Stimulated activated effector memory CD8-positive, alpha-beta T cell treated with anti-CD3 and anti-CD28 coated beads, Interleukin-12 subunit alpha, Interleukin-12 subunit beta, amount 100 ng/mL, for 72 hours (primary cell): ENCODE measurements around the gene B3GALNT2.
A peak's percentile ranks its signal among the peaks of the same experiment; 100 is the strongest.

ENCODE experiments used
- ATAC-seq: fragments of 150-1000 bp; cut with Tn5 transposase; 2 replicates; pipeline ENCODE4 v1.10.0; 2021
- DNase-seq, 2 donors: peaks; one replicate each; pipeline ENCODE4 v3.0.0; 2021 to 2022; ENCODE audit warnings: low spot score in 2 of 2
- H3K27ac Mint-ChIP-seq: one replicate; pipeline ENCODE4 v1.8.0; 2022; ENCODE audit warnings: mild to moderate bottlenecking, mixed read lengths
- H3K36me3 Mint-ChIP-seq: one replicate; pipeline ENCODE4 v1.8.0; 2022; ENCODE audit warnings: mild to moderate bottlenecking, mixed read lengths
- H3K4me1 Mint-ChIP-seq: one replicate; pipeline ENCODE4 v1.8.0; 2022; ENCODE audit warnings: mixed read lengths
- H3K4me3 Mint-ChIP-seq: one replicate; pipeline ENCODE4 v1.8.0; 2022; ENCODE audit warnings: mild to moderate bottlenecking, mixed read lengths
- H3K9me3 Mint-ChIP-seq: one replicate; pipeline ENCODE4 v1.8.0; 2022; ENCODE audit warnings: mixed read lengths

Gene B3GALNT2

DNA sequence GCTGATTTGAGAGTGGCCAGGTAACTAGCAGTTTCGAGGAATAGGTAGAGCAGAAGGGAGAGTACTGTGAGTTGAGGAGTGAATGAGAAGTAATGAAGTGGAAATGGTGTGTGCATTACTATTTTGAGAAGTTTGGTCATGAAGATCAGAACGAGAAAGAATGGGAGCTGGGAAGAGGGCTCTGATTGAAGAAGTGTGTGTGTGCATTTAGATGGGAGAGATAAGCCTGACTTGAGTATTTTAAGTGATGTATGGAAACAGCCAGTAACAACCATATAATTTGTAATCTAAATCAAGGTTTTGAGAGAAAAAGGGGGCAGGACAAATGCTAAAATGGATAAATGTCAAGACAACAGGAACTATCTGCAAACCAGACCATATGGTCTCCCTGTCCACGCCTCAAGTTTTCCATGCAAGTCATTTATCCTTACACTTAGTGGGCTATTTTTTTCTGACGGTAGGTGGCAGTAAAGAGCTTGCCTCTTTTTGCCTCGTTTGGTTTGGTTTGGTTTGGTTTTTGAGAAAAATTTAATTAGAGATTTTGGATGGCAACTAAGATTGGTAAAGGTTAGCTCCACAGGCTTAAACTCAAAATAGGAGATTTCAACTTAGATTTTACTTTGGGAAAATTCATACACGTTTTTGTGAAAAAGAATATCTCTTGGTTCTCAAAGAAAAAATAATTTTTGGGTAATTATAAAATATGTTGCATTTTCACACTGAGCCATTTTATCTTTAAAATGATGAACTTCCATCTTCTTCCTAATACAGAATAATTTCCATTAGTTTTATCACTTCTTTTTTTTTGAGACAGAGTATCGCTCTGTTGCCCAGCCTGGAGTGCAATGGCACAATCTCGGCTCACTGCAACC lies 9.5 kb upstream of the B3GALNT2 start:
- DNase-seq (peak; percentile 28 to 62), ATAC-seq (peak; percentile 45)
- no peak overlapping the region for H3K27ac Mint-ChIP-seq

GRCh38 chr1:235511470-235512240 lies 7.4 kb upstream of the B3GALNT2 start:
- Mint-ChIP-seq H3K36me3 (no peaks in the 10 kb centered on the region), H3K4me3 (no peak overlapping the region), H3K4me1 (no peaks in the 10 kb centered on the region), H3K27ac (no peak overlapping the region), H3K9me3 (no peaks in the 10 kb centered on the region)
- no peak for ATAC-seq
- DNase-seq = no peak

More for the DNA sequence above, 9.5 kb upstream of the B3GALNT2 start:
- H3K9me3 Mint-ChIP-seq = no peaks in the 10 kb centered on the region
- H3K4me1 Mint-ChIP-seq = no peaks in the 10 kb centered on the region
- H3K36me3 Mint-ChIP-seq = no peaks in the 10 kb centered on the region
- no peak overlapping the region for H3K4me3 Mint-ChIP-seq

GRCh38 chr1:235510823-235511222 lies 6.6 kb upstream of the B3GALNT2 start:
- no peak overlapping the region for H3K4me3 Mint-ChIP-seq
- no peaks in the 10 kb centered on the region for H3K4me1 Mint-ChIP-seq
- no peaks in the 10 kb centered on the region for H3K9me3 Mint-ChIP-seq
- ATAC-seq (no peak), DNase-seq (no peak)
- no peak overlapping the region for H3K27ac Mint-ChIP-seq
- H3K36me3 Mint-ChIP-seq = no peaks in the 10 kb centered on the region

DNA sequence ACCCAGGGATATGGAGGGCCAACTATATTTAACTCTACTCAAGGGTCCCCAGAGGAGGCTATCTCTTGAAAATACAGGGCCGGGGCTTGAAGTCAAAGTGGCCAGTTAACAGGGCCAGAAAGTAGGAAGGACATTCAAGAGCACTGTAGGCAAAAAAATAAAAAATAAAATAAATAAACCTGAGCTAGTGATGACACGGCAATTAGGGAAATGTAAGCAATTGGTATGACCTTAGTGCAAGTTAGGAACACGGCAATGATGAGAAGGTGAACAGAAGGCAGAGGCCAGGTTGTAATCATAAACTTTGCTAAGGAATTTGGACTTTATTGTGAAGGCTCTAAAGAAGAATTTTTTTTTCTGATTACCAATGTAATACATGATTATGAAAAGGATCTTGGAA lies 3.4 kb upstream of the B3GALNT2 start:
- no peak for DNase-seq
- Mint-ChIP-seq H3K4me3 (no peak overlapping the region), H3K4me1 (peaks cover 11% of the 10 kb centered on the region), H3K9me3 (no peaks in the 10 kb centered on the region), H3K36me3 (peaks cover 20% of the 10 kb centered on the region), H3K27ac (no peak overlapping the region)
- ATAC-seq = no peak

DNA sequence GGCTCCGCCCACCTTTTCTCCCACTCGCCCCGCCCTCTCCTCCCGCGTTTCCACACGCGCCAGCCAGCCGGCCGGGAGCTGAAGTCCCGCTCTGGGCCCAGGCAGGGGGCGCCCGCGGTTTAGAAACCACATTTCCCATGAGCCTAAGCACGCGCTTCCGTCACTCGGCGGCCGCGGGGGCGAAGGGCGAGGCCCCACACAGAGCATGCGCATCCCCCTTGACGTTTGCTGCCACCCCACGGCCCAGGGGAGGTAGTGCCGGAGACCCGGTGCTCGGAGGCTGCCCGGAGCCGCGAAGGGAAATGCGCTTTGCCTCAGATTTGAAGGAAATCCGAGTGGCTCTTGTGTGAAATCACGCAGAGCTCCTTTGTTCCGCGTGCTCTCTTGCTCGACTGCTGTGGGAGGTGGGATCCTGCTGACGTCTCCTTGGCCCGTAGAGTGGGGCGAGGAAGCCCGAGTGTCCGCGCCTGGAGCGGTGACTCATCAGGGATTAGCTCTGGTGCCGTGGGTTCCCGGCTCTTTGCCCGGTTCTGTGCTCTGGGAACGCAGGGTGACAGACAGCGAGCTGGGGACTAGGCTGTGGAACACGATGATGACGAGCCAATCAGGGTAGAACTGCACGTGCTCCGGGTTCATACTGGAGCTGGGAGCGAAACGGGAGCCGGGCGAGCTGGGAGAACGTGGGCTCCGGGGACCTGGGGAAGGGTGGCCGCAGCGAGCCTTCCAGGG lies 406 bp upstream of the B3GALNT2 start:
- Mint-ChIP-seq H3K4me1 (peaks cover 17% of the 10 kb centered on the region), H3K36me3 (peaks cover 20% of the 10 kb centered on the region), H3K27ac (peak overlapping the region; percentile 96), H3K9me3 (no peaks in the 10 kb centered on the region), H3K4me3 (peak overlapping the region; percentile 94)
- DNase-seq (peak; percentile 98 to 100), ATAC-seq (peak; percentile 86)

DNA sequence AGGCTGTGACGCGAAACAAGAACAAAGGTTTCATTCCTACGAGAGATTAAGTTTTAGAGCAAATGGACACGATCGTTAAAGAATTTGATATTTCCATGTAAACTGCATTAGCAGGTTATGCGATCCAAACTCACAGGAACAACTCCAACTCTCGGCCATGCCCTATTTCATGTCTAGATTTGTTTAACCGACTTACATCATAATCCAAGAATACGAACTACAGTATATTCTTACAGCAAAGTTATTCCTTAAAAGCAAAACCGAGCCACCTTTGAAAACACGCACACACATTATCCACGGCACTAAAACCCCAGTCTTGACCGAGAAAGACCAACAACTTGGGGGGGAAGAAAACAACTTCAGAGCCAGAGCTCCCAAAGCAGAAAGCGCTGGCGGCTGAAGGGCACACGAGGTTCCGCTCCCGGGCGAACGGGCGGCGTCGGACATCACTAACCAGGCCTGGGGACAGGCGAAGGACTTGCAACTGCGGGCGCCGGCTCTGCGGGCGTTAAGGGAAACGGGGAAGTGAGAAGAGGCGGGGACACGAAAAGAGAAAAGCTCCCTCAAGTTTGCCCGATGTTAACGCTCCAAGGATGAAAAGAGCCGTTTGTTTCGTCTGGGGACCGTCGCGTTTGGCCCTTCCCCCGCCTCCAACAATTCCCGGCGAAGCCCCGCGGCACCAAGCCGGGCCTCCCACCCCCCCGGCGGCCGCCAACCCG lies 690 bp downstream of the B3GALNT2 start:
- ATAC-seq = no peak
- DNase-seq = peak in 1 of 2 donors; percentile 63

DNA sequence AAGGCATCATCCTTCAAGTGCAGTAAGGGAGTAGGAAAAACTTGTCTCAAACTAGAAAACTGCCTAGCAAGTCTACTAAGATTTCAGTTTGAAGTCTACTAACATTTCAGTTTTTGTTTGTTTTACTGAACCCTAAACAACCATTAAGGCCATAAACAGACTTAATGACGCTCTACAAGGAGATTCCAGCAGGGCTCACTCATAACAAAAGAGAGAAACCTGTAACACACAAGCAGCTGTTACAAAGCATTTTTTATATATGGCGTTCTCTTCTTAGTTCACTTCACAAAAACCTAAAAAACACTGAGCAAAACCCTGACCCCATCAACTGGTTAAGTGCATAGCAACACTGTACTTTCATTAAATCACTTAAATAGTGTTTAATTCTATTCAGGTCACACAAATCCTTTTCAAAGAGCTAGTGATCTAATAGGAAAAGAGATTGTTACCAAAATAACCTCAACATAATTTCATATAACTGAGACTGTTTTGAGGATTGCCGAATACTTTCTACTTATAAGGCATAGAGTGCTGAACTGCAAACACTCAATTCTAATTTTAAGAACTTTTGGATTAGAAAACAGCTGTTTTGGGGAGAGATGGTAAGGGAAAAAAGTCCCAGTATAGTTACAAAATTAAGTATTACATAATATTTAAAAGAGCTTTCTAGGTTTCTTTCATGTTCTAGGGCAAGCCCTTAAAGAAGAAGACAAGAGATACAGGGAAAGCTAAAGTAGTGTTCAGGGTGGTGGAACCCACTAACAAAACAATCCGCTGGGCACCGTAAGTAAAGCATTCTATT lies 1.4 kb downstream of the B3GALNT2 start:
- H3K4me1 Mint-ChIP-seq = peaks cover 17% of the 10 kb centered on the region
- no peak for ATAC-seq
- H3K9me3 Mint-ChIP-seq = no peaks in the 10 kb centered on the region
- DNase-seq = no peak
- peaks cover 20% of the 10 kb centered on the region for H3K36me3 Mint-ChIP-seq
- H3K27ac Mint-ChIP-seq = peak overlapping the region; percentile 93
- peak overlapping the region; percentile 94 for H3K4me3 Mint-ChIP-seq

More for the DNA sequence above, 690 bp downstream of the B3GALNT2 start:
- Mint-ChIP-seq H3K36me3 (peaks cover 20% of the 10 kb centered on the region), H3K4me3 (peak overlapping the region; percentile 94), H3K27ac (peak overlapping the region; percentile 93), H3K4me1 (peaks cover 17% of the 10 kb centered on the region), H3K9me3 (no peaks in the 10 kb centered on the region)

DNA sequence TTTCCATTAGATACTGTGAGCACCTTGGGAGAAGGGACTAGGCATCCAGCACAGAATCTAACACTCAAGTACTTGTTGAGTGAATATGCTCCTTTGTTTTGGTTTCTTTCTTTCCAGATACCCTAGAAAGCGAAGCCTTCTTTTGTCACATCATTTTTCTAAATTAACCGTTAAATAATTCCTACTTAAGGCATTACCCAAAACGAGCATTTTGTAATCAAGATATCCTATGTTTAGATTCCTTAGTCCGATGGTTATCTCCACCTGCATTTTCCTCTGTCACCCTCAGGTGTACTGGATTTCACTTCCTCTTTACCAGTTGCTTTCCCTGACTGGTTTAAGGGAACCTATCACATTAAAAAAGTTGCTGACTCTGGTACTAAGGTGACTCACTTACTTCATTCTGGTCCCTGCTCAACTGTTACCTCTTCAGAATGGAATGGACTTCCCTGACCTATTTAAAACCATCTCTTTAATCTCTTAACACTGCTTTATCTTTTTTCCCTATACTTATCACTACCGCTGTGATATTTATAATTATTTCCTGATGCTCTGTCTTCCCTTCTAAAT lies 3.2 kb downstream of the B3GALNT2 start:
- H3K27ac Mint-ChIP-seq = no peak overlapping the region
- no peak for DNase-seq
- H3K36me3 Mint-ChIP-seq = peaks cover 20% of the 10 kb centered on the region
- no peak for ATAC-seq
- peaks cover 17% of the 10 kb centered on the region for H3K4me1 Mint-ChIP-seq
- H3K9me3 Mint-ChIP-seq = no peaks in the 10 kb centered on the region
- H3K4me3 Mint-ChIP-seq = no peak overlapping the region

DNA sequence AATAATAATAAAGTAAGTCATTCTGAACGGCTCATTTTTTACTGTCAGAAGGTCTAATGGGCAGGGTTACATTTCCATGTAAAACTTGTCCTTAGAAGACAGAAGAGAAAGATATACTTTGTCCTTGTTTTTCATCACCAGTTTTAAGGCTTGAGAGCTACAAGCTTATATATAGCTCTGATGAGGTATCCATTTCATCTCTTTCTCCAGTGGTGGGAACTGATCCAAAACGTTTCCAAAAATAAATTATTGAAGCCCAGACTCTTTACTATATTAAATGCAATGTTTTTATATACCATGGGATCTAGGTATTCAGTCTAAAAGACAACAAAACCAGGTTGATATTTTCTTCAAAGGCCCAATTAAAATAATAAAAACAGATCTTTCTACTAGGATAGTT lies 8.7 kb downstream of the B3GALNT2 start:
- no peak for ATAC-seq

GRCh38 chr1:235495030-235495429 lies 9.2 kb downstream of the B3GALNT2 start:
- H3K4me1 Mint-ChIP-seq = peaks cover 11% of the 10 kb centered on the region
- no peak for ATAC-seq
- no peak for DNase-seq
- no peak overlapping the region for H3K4me3 Mint-ChIP-seq
- no peak overlapping the region for H3K27ac Mint-ChIP-seq
- peaks cover 31% of the 10 kb centered on the region for H3K36me3 Mint-ChIP-seq
- no peaks in the 10 kb centered on the region for H3K9me3 Mint-ChIP-seq

More for the DNA sequence above, 8.7 kb downstream of the B3GALNT2 start:
- peaks cover 9% of the 10 kb centered on the region for H3K4me1 Mint-ChIP-seq
- no peak overlapping the region for H3K27ac Mint-ChIP-seq
- H3K36me3 Mint-ChIP-seq = peaks cover 28% of the 10 kb centered on the region
- H3K9me3 Mint-ChIP-seq = no peaks in the 10 kb centered on the region
- no peak for DNase-seq
- no peak overlapping the region for H3K4me3 Mint-ChIP-seq

DNA sequence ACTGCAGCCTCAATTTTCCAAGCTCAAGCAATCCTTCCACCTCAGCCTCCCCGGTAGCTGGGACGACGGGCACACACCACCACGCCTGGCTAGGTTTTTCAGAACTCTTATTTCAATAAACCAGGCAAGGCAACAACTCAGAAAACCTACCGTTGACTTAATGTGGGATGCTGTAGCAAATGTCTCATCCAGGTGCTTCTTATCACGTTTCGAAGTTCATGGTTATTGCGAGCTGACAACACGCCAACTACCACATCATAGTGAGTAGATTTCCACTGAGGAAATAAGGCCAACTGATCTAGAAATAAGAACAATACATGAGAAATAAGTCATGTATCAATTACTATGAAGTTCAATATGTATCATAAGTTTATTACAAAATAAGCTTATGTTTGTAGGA lies 9.7 kb downstream of the B3GALNT2 start:
- peaks cover 34% of the 10 kb centered on the region for H3K36me3 Mint-ChIP-seq
- DNase-seq = no peak
- ATAC-seq = no peak
- no peak overlapping the region for H3K27ac Mint-ChIP-seq
- no peak overlapping the region for H3K4me3 Mint-ChIP-seq
- peaks cover 16% of the 10 kb centered on the region for H3K4me1 Mint-ChIP-seq
- H3K9me3 Mint-ChIP-seq = no peaks in the 10 kb centered on the region

- no peak for DNase-seq
- H3K4me3 Mint-ChIP-seq = no peak overlapping the region
- H3K27ac Mint-ChIP-seq = no peak overlapping the region
- H3K36me3 Mint-ChIP-seq = peaks cover 43% of the 10 kb centered on the region
- no peak for ATAC-seq
- H3K4me1 Mint-ChIP-seq = peaks cover 17% of the 10 kb centered on the region
- H3K9me3 Mint-ChIP-seq = no peaks in the 10 kb centered on the region
Measured at GRCh38 chr1:235491644-235492043, 12.6 kb downstream of the B3GALNT2 start.

GRCh38 chr1:235486321-235486720 lies 17.9 kb downstream of the B3GALNT2 start:
- Mint-ChIP-seq H3K4me3 (no peak overlapping the region), H3K4me1 (peaks cover 8% of the 10 kb centered on the region), H3K27ac (no peak overlapping the region), H3K9me3 (no peaks in the 10 kb centered on the region), H3K36me3 (peaks cover 40% of the 10 kb centered on the region)
- ATAC-seq (no peak), DNase-seq (no peak)

GRCh38 chr1:235485558-235485957 lies 18.7 kb downstream of the B3GALNT2 start:
- Mint-ChIP-seq H3K36me3 (peaks cover 41% of the 10 kb centered on the region), H3K9me3 (no peaks in the 10 kb centered on the region)

More at GRCh38 chr1:235485558-235485957, 18.7 kb downstream of the B3GALNT2 start:
- ATAC-seq = no peak
- no peak for DNase-seq
- Mint-ChIP-seq H3K27ac (no peak overlapping the region), H3K4me3 (no peak overlapping the region), H3K4me1 (peaks cover 8% of the 10 kb centered on the region)
